K562 (cell line): Measurements from ENCODE around the gene SRSF1. TPM values are rescaled to one million over a fixed set of nuclear protein-coding genes. Genes with fewer than 3 reads are reported as not detected.

Experiments
- CREBBP ChIP-seq: IDR thresholded peaks from one replicate; pipeline ENCODE4 v1.6.1; 2012; ENCODE audit warnings: low read depth, mild to moderate bottlenecking, control low read depth, inconsistent platforms, low read length
- ERF ChIP-seq: fragments of 450-650 bp; formaldehyde crosslinking; IDR thresholded peaks from 2 replicates; pipeline ENCODE4 v1.4.0; 2020; ENCODE audit warnings: mild to moderate bottlenecking, mixed read lengths
- HNRNPK ChIP-seq: fragments of 200-400 bp; formaldehyde crosslinking; IDR thresholded peaks from one replicate; pipeline ENCODE4 v1.6.1; 2018; ENCODE audit warnings: mild to moderate bottlenecking, low read depth, low read length; ENCODE audit not compliant: poor library complexity, severe bottlenecking
- IFI16 ChIP-seq: fragments of 250-450 bp; sonication (Bioruptor Pico); IDR thresholded peaks from 2 replicates; pipeline ENCODE4 v2.1.2; 2022; ENCODE audit warnings: mild to moderate bottlenecking, inconsistent platforms
- KAT8 ChIP-seq: fragments of 450-650 bp; IDR thresholded peaks from 2 replicates; pipeline ENCODE4 v1.6.1; 2016; ENCODE audit warnings: low read depth, mild to moderate bottlenecking
- MECOM ChIP-seq: fragments of 250-450 bp; sonication (Bioruptor Pico); IDR thresholded peaks from 2 replicates; pipeline ENCODE4 v1.8.0; 2022; ENCODE audit warnings: inconsistent platforms
- MEIS2 ChIP-seq: fragments of 450-650 bp; IDR thresholded peaks from 2 replicates; pipeline ENCODE4 v1.6.1; 2014; ENCODE audit warnings: mild to moderate bottlenecking; ENCODE audit not compliant: partially characterized antibody
- NRF1 ChIP-seq, 2 experiments: fragments of 450-650 bp; IDR thresholded peaks in 1 of 2; conservative IDR thresholded peaks in 1 of 2; 2 replicates each; pipeline ENCODE4 v1.6.1; 2014; ENCODE audit warnings: mild to moderate bottlenecking in 2 of 2
- PHB ChIP-seq: fragments of 250-450 bp; sonication (Bioruptor Pico); IDR thresholded peaks from 2 replicates; pipeline ENCODE4 v1.5.0; 2021
- RBM34 ChIP-seq: fragments of 200-400 bp; formaldehyde crosslinking; IDR thresholded peaks from 2 replicates; pipeline ENCODE4 v1.6.1; 2018; ENCODE audit warnings: low read length, borderline replicate concordance; ENCODE audit not compliant: insufficient read depth
- TAF1 ChIP-seq: IDR thresholded peaks from 2 replicates; pipeline ENCODE4 v1.6.1; 2011; ENCODE audit warnings: mild to moderate bottlenecking, low read length, moderate library complexity; ENCODE audit not compliant: insufficient read depth, control insufficient read depth, severe bottlenecking; ENCODE audit errors: extremely low read depth
- ZBED1 ChIP-seq: IDR thresholded peaks from 2 replicates; pipeline ENCODE4 v1.6.1; 2014
- ZFP1 ChIP-seq: fragments of 450-650 bp; formaldehyde crosslinking; IDR thresholded peaks from 2 replicates; pipeline ENCODE4 v1.4.0; 2020; ENCODE audit warnings: mild to moderate bottlenecking, mixed read lengths
- ZFX ChIP-seq: sonication (generic); formaldehyde crosslinking; IDR thresholded peaks from 2 replicates; pipeline ENCODE4 v1.8.0; 2022; ENCODE audit warnings: mild to moderate bottlenecking, missing genetic modification reagents, moderate library complexity
- ZNF212 ChIP-seq: fragments of 450-650 bp; formaldehyde crosslinking; IDR thresholded peaks from 2 replicates; pipeline ENCODE4 v1.4.0; 2020; ENCODE audit warnings: mild to moderate bottlenecking
- ZNF75A ChIP-seq: fragments of 450-650 bp; formaldehyde crosslinking; IDR thresholded peaks from 2 replicates; pipeline ENCODE4 v1.4.0; 2020; ENCODE audit warnings: mild to moderate bottlenecking
- ZNF830 ChIP-seq: fragments of 250-450 bp; sonication (Bioruptor Pico); IDR thresholded peaks from 2 replicates; pipeline ENCODE4 v1.5.0; 2021; ENCODE audit warnings: mild to moderate bottlenecking
- polyA plus RNA-seq, 8 experiments: library from polyadenylated mRNA; depleted of rRNA in 4 of 8; stranded (reverse) in 5 of 8; unstranded in 3 of 8; fragments of >200 nt; fragmentation: Nextera tagmentation in 2 of 8; fragmentation: Illumina TruSeq in 1 of 8; extraction: Ambion mirVana in 2 of 8; extraction: Trizol in 1 of 8; gene quantifications; 2 replicates each; pipeline versions ENCODE4 v1.2.1 to v1.2.3, GENCODE V29; 2011 to 2014; ENCODE audit warnings: inconsistent platforms in 1 of 8, missing spikeins in 1 of 8
- total RNA-seq, 7 experiments: library from RNA; depleted of rRNA in 6 of 7; stranded (reverse); fragments of >200 nt in 6 of 7; fragmentation: Illumina TruSeq in 2 of 7; extraction: Trizol in 2 of 7; gene quantifications; 2 replicates each; pipeline versions ENCODE4 v1.2.1 to v1.2.3, GENCODE V29; 2011 to 2021; ENCODE audit warnings: low replicate concordance in 1 of 7
- TF ChIP-seq, protein P1 (sequence below), 3 experiments: IDR thresholded peaks in 2 of 3; conservative IDR thresholded peaks in 1 of 3; 2 replicates each; pipeline ENCODE4 v1.5.1; 2011 to 2012; ENCODE audit warnings: low read length in 3 of 3, mild to moderate bottlenecking in 3 of 3, control low read depth in 2 of 3, improper control_type of control experiment in 1 of 3, inconsistent platforms in 1 of 3, low read depth in 1 of 3, mixed read lengths in 1 of 3, moderate library complexity in 1 of 3; ENCODE audit not compliant: insufficient read depth in 2 of 3
- TF ChIP-seq, protein P2 (sequence below): sonication (generic); formaldehyde crosslinking; IDR thresholded peaks from 2 replicates; pipeline ENCODE4 v1.8.0; 2022; ENCODE audit warnings: mild to moderate bottlenecking, low read depth, missing genetic modification reagents
- TF ChIP-seq, protein P3 (sequence below): sonication (generic); formaldehyde crosslinking; IDR thresholded peaks from 2 replicates; pipeline ENCODE4 v1.9.0; 2022; ENCODE audit warnings: mild to moderate bottlenecking, missing genetic modification reagents
- TF ChIP-seq, protein P4 (sequence below): fragments of 450-650 bp; formaldehyde crosslinking; IDR thresholded peaks from 2 replicates; pipeline ENCODE4 v1.4.0; 2020; ENCODE audit warnings: mild to moderate bottlenecking, moderate library complexity
- TF ChIP-seq, protein P5 (sequence below): fragments of 450-650 bp; IDR thresholded peaks from 2 replicates; pipeline ENCODE4 v1.6.1; 2016

SRSF1 gene
- total and polyA plus RNA-seq, 9 of the 15 experiments (the other 6 are each of a cell fraction or from before 2014, with no cell fraction given) = 77.8 to 559 (median 442) TPM

DNA sequence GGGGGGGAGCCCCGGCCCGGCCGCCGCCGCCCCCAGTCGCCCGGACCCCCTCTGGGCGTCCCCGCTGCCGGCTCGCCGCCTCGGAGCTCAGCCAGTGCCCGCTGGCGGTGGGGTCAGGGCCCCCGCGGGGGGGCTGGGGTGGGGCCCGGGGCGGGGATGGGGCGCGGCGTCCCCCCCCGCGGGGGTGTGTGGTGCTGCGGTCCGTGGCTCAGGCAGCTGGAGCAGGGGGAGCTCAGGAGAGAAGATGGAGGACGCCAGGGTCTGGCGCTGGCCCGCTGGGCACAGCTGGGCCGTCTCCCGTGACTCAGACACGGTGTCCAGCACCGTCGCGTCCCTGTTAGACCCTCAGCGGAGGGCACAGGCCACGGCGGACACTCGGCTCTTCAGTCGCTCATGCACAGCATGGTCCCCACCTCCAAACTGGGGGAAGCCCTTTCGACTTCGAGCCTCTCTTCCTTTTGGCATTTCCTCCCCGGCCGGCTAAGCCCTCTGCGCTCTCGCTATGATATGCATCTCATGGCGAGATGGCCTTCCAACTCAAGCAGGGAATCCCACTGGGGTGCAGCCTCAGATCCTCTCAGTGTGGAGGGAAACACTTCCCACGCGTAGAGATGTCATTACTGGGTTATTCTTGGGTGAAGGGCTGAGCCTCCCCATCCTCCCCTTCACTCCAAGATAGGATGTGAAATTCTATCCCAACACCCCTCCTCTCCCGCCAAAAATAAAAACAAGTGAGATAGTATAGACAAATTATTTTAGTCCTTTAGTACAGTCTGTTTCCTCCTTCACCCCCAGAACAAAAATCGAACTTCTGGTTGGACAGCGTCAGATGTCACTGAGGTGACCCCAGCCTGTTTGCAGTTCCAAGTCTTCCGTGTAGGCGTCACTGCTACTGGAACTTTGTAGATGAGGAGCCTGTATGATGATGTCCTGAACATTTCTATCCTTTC lies 18.5 kb downstream of the SRSF1 start (continued):
- TF ChIP-seq NRF1 (conservative IDR thresholded peaks at IDR 0.05 in 1 of 2, IDR thresholded peaks at IDR 0.05 in 1 of 2) = no peak
- TF ChIP-seq IFI16 (CRISPR knock-in tag) = no peak
- no peak for TF ChIP-seq RBM34
- TF ChIP-seq HNRNPK = no peak
- peak; percentile 98 for TF ChIP-seq PHB (CRISPR knock-in tag)
- TF ChIP-seq, protein P1, sequence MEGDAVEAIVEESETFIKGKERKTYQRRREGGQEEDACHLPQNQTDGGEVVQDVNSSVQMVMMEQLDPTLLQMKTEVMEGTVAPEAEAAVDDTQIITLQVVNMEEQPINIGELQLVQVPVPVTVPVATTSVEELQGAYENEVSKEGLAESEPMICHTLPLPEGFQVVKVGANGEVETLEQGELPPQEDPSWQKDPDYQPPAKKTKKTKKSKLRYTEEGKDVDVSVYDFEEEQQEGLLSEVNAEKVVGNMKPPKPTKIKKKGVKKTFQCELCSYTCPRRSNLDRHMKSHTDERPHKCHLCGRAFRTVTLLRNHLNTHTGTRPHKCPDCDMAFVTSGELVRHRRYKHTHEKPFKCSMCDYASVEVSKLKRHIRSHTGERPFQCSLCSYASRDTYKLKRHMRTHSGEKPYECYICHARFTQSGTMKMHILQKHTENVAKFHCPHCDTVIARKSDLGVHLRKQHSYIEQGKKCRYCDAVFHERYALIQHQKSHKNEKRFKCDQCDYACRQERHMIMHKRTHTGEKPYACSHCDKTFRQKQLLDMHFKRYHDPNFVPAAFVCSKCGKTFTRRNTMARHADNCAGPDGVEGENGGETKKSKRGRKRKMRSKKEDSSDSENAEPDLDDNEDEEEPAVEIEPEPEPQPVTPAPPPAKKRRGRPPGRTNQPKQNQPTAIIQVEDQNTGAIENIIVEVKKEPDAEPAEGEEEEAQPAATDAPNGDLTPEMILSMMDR (IDR thresholded peaks at IDR 0.05 in 2 of 3, conservative IDR thresholded peaks at IDR 0.05 in 1 of 3; ENCODE audit: insufficient read depth in 2 of 3, low read depth in 1 of 3, low read length in 3 of 3) = 0 out of 6 replicates have a peak, but pooled peaks of 1 of the 3 experiments have one; percentile 26
- 0 out of 2 replicates have a peak, but pooled peaks have one; percentile 93 for TF ChIP-seq ZNF830 (CRISPR knock-in tag)
- TF ChIP-seq MEIS2 = no peak
- no peak for TF ChIP-seq CREBBP
- TF ChIP-seq ZNF212 (CRISPR knock-in tag) = 0 out of 2 replicates have a peak, but pooled peaks have one; percentile 66
- peak; percentile 40; the same call in 1 of the 2 replicates for TF ChIP-seq ZFP1 (CRISPR knock-in tag)
- TF ChIP-seq, protein P2, sequence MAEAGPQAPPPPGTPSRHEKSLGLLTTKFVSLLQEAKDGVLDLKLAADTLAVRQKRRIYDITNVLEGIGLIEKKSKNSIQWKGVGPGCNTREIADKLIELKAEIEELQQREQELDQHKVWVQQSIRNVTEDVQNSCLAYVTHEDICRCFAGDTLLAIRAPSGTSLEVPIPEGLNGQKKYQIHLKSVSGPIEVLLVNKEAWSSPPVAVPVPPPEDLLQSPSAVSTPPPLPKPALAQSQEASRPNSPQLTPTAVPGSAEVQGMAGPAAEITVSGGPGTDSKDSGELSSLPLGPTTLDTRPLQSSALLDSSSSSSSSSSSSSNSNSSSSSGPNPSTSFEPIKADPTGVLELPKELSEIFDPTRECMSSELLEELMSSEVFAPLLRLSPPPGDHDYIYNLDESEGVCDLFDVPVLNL (CRISPR knock-in tag) = 0 out of 2 replicates have a peak, but pooled peaks have one; percentile 20
- TF ChIP-seq, protein P3, sequence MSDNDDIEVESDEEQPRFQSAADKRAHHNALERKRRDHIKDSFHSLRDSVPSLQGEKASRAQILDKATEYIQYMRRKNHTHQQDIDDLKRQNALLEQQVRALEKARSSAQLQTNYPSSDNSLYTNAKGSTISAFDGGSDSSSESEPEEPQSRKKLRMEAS (CRISPR knock-in tag) = peak; percentile 47; the same call in 1 of the 2 replicates
- TF ChIP-seq TAF1 = peak; percentile 30
- TF ChIP-seq, protein P4, sequence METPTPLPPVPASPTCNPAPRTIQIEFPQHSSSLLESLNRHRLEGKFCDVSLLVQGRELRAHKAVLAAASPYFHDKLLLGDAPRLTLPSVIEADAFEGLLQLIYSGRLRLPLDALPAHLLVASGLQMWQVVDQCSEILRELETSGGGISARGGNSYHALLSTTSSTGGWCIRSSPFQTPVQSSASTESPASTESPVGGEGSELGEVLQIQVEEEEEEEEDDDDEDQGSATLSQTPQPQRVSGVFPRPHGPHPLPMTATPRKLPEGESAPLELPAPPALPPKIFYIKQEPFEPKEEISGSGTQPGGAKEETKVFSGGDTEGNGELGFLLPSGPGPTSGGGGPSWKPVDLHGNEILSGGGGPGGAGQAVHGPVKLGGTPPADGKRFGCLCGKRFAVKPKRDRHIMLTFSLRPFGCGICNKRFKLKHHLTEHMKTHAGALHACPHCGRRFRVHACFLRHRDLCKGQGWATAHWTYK = peak; percentile 94
- no peak for TF ChIP-seq ZFX
- TF ChIP-seq KAT8 = no peak
- peak; percentile 95 for TF ChIP-seq ERF (CRISPR knock-in tag)
- no peak for TF ChIP-seq ZBED1
- TF ChIP-seq, protein P5, sequence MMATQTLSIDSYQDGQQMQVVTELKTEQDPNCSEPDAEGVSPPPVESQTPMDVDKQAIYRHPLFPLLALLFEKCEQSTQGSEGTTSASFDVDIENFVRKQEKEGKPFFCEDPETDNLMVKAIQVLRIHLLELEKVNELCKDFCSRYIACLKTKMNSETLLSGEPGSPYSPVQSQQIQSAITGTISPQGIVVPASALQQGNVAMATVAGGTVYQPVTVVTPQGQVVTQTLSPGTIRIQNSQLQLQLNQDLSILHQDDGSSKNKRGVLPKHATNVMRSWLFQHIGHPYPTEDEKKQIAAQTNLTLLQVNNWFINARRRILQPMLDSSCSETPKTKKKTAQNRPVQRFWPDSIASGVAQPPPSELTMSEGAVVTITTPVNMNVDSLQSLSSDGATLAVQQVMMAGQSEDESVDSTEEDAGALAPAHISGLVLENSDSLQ = peak; percentile 21; the same call in 1 of the 2 replicates
- TF ChIP-seq ZNF75A (CRISPR knock-in tag) = 0 out of 2 replicates have a peak, but pooled peaks have one; percentile 50
- no peak for TF ChIP-seq MECOM (CRISPR knock-in tag)
